Activated naive CD4-positive, alpha-beta T cell treated with anti-CD3 and anti-CD28 coated beads, Interleukin-2, amount 50 U/mL, for 24 hours (primary cell): ENCODE results near the gene ASB15.

ENCODE experiments used
- H3K27ac Mint-ChIP-seq: one replicate; pipeline ENCODE4 v1.8.0; 2021; ENCODE audit warnings: mild to moderate bottlenecking, mixed read lengths
- H3K27me3 Mint-ChIP-seq: one replicate; pipeline ENCODE4 v1.8.0; 2021; ENCODE audit warnings: mixed read lengths
- H3K36me3 Mint-ChIP-seq: one replicate; pipeline ENCODE4 v1.8.0; 2021; ENCODE audit warnings: mixed read lengths
- H3K4me1 Mint-ChIP-seq: one replicate; pipeline ENCODE4 v1.8.0; 2021; ENCODE audit warnings: mixed read lengths
- H3K4me3 Mint-ChIP-seq: one replicate; pipeline ENCODE4 v1.8.0; 2021; ENCODE audit warnings: mild to moderate bottlenecking, mixed read lengths
- H3K9me3 Mint-ChIP-seq: one replicate; pipeline ENCODE4 v1.8.0; 2021; ENCODE audit warnings: mixed read lengths

Gene ASB15

DNA sequence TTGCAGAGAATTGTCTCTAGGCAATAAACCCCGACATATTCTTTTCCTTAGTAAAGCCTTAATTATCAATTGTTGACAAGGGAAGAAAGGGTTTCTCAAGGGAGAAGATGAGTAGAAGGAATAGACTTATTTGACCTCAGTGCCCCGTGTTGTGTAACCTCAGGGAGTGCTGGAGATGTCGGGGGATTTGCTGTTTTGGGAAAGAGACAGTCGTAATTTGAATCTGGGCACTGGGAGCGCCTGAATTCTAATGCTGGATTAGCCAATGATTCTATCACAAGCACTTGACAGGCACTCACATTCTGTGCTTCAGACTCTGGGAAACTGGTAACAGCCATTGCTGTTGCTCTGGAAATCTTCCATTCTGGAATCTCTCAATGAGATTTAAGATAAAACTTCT is 40.3 kb downstream of the ASB15 start:
- Mint-ChIP-seq H3K4me1 (no peaks in the 10 kb centered on the region), H3K9me3 (no peaks in the 10 kb centered on the region), H3K27ac (no peak overlapping the region), H3K36me3 (no peaks in the 10 kb centered on the region), H3K4me3 (no peak overlapping the region), H3K27me3 (peaks cover 30% of the 10 kb centered on the region)

DNA sequence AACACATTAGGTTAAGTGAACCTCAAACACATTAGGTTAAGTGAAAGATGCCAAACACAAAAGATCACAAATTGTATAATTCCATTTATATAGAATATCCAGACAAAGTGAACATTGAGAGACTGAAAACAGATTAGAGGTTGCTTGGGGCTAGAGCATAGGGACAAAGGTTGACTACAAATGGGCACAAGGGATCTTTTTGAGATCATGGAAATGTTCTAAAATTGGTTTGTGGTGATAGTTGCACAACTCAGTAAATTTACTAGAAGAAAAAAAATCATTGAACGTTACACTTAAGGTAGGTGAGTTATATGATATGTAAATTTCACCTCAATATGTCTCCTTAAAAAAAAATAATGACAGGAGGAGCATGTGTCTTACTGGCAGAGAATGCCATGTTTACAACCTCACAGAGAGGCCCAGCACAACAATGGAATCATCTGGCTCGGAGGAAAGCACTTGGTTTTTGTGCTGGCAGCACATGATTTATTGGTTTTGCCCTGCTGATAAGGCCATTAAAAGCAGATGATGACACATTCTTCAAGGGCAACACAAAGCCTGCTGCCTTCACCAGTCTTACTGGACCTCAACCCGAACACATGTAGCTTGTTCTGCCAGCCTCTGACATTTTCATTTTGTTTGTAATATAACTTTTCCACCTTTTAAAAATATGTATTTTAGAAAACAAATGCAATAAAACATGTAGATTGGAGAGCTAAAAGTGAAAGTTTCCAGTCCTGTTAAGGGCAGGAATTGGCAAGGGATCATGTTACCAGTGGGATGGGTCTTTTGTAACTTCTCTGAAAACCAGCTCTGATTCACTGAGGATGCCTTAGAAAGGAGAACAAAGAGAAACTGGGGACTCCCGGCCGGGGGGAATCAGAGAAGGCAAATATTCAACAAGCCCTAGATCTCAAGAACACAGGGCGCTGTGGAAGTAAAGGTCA is 42.1 kb downstream of the ASB15 start:
- H3K27ac Mint-ChIP-seq = no peak overlapping the region
- H3K9me3 Mint-ChIP-seq = no peaks in the 10 kb centered on the region
- H3K4me1 Mint-ChIP-seq = no peaks in the 10 kb centered on the region
- no peaks in the 10 kb centered on the region for H3K36me3 Mint-ChIP-seq
- H3K27me3 Mint-ChIP-seq = peaks cover 16% of the 10 kb centered on the region
- H3K4me3 Mint-ChIP-seq = no peak overlapping the region

GRCh38 chr7:123645516-123645915 is 43.9 kb downstream of the ASB15 start:
- Mint-ChIP-seq H3K9me3 (no peaks in the 10 kb centered on the region), H3K36me3 (no peaks in the 10 kb centered on the region), H3K4me1 (no peaks in the 10 kb centered on the region), H3K27ac (no peak overlapping the region), H3K27me3 (peaks cover 14% of the 10 kb centered on the region), H3K4me3 (no peak overlapping the region)

DNA sequence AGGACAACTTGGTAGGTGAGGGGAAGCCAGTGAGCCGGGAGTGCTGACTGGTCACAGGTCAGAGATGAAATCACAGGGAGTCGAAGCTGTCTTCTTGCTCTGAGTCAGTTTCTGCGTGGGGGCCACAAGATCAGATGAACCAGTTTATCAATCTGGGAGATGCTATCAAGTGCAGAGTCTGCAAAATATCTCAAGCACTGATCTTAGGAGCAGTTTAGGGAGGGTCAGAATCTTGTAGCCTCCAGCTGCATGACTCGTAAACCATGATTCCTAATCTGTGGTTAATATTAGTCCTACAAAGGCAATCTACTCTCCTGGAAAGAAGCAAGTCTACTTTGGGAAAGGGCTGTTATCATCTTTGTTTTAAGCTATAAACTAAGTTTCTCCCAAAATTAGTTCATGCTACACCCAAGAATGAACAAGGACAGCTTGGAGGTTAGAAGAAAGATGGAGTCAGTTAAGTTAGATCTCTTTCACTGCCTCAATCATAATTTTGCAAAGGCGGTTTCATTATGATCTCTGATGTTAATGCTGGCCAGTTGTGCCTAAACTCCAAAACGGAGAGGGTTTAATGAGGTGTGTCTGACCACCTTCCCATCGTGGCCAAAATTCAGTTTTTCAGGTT is 45.6 kb downstream of the ASB15 start:
- H3K27ac Mint-ChIP-seq = no peak overlapping the region
- no peaks in the 10 kb centered on the region for H3K9me3 Mint-ChIP-seq
- H3K4me1 Mint-ChIP-seq = no peaks in the 10 kb centered on the region
- H3K4me3 Mint-ChIP-seq = no peak overlapping the region
- no peaks in the 10 kb centered on the region for H3K36me3 Mint-ChIP-seq
- peaks cover 15% of the 10 kb centered on the region for H3K27me3 Mint-ChIP-seq

DNA sequence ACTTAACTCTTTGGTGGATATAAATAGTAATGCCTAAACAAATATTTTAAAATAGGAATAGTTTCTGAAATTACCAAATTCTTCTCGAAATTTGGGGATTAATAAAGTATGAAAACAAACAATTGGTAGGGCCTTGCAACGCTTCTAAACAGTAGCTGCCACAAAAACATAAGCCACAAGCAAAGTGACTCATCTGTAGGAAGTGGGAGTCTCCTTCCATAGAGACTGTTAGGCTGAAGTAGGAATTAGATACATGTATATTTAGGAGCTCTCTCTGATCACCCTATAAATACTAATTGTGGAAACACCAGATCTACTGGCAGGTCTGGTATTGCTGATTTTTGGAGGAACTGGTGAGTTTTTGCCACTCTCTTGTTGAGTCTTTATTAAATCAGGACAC is 48.3 kb downstream of the ASB15 start:
- H3K9me3 Mint-ChIP-seq = no peaks in the 10 kb centered on the region
- H3K27me3 Mint-ChIP-seq = peaks cover 14% of the 10 kb centered on the region
- no peaks in the 10 kb centered on the region for H3K4me1 Mint-ChIP-seq
- no peaks in the 10 kb centered on the region for H3K36me3 Mint-ChIP-seq
- no peak overlapping the region for H3K4me3 Mint-ChIP-seq
- no peak overlapping the region for H3K27ac Mint-ChIP-seq

GRCh38 chr7:123650595-123650994 is 49.0 kb downstream of the ASB15 start:
- Mint-ChIP-seq H3K9me3 (no peaks in the 10 kb centered on the region), H3K27ac (no peak overlapping the region), H3K4me3 (no peak overlapping the region), H3K36me3 (no peaks in the 10 kb centered on the region), H3K4me1 (no peaks in the 10 kb centered on the region), H3K27me3 (peaks cover 11% of the 10 kb centered on the region)

GRCh38 chr7:123652406-123652805 is 50.8 kb downstream of the ASB15 start:
- H3K9me3 Mint-ChIP-seq = no peaks in the 10 kb centered on the region
- no peak overlapping the region for H3K27ac Mint-ChIP-seq
- no peak overlapping the region for H3K4me3 Mint-ChIP-seq
- H3K27me3 Mint-ChIP-seq = peaks cover 8% of the 10 kb centered on the region
- H3K36me3 Mint-ChIP-seq = no peaks in the 10 kb centered on the region
- H3K4me1 Mint-ChIP-seq = no peaks in the 10 kb centered on the region

DNA sequence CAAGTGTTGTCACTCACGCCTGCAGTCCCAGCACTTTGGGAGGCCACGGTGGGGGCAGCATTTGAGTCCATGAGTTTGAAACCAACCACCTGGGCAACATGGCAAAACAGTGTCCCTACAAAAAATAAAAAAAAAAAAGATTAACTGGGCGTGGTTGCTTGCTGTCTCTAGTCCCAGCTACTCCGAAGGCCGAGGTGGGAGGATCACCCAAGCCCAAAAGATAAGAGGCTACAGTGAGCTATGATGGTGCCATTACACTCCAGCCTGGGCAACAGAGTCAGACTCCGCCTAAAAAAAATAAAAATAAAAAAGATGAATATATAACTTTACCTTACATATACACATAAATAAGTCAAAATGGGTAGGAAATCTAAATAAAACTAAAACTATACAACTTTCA is 51.5 kb downstream of the ASB15 start:
- no peaks in the 10 kb centered on the region for H3K36me3 Mint-ChIP-seq
- no peak overlapping the region for H3K4me3 Mint-ChIP-seq
- no peaks in the 10 kb centered on the region for H3K9me3 Mint-ChIP-seq
- no peak overlapping the region for H3K27ac Mint-ChIP-seq
- no peaks in the 10 kb centered on the region for H3K4me1 Mint-ChIP-seq
- peaks cover 8% of the 10 kb centered on the region for H3K27me3 Mint-ChIP-seq

DNA sequence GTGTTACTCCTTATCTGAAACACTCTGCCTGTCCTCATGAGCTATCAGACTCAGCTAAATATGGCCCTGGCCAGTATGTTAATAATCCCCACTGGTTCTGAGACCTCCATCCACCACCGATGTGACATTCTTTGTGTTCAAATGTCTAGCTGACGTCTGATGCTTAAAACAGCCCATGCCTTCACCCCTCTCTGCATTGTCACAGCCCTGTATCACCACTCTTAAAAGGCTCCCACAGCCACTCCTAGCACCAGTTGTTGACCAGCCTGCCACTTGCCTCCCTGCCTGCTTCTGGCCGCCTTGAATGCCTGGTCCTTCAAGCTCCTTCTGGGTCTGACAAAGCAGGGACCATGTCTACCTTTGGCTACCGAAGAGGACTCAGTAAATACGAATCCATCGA is 54.0 kb downstream of the ASB15 start, which contains the start of gene LMOD2:
Gene LMOD2 (plus strand): TSS at position 253 of the 400 bp plus-strand sequence. CDS start 98 bp downstream, at position 351.
- H3K9me3 Mint-ChIP-seq = no peaks in the 10 kb centered on the region
- no peaks in the 10 kb centered on the region for H3K4me1 Mint-ChIP-seq
- no peak within 1 kb of the TSS for H3K4me3 Mint-ChIP-seq
- no peaks in the 10 kb centered on the region for H3K36me3 Mint-ChIP-seq
- H3K27ac Mint-ChIP-seq = no peak within 1 kb of the TSS
- H3K27me3 Mint-ChIP-seq = peaks cover 12% of the 10 kb centered on the region

DNA sequence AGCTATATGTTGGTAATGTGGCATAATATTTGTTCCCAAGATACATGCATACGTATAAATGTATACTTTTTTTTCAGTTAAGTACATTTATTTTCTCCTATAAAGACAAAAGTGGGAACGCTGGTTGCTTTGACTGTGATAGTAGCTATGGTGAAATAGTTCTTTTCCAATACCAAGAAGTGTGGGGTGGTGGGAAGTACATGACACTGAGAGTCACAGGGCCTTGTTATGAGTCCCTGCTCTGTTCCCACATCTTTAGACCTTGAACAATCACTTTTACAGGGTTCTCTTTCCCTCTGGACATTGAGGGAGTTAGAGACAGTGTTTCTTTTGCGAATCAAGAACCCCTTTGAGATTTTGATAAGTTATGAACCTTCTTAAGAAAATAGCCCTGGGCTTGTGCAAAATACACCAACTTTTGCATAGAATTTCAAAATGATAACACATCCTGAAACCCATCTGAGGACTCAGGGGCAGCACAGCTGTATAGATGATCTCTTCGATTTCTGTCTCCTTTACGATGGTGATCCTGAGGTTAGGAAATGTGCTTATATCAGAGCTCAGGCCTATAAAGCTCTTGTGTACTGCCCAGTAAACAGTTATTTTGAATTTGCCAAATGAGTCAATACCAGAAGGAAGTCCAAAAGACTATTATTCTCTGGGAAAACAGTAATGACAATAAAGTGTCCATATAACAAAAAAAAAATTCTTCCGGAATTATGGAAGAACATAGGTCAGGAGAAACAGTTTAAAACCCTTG is 55.1 kb downstream of the ASB15 start:
- Mint-ChIP-seq H3K4me1 (no peaks in the 10 kb centered on the region), H3K27me3 (peaks cover 10% of the 10 kb centered on the region), H3K9me3 (no peaks in the 10 kb centered on the region), H3K27ac (no peak overlapping the region), H3K36me3 (no peaks in the 10 kb centered on the region), H3K4me3 (no peak overlapping the region)

- no peaks in the 10 kb centered on the region for H3K4me1 Mint-ChIP-seq
- no peak overlapping the region for H3K4me3 Mint-ChIP-seq
- H3K27ac Mint-ChIP-seq = no peak overlapping the region
- peaks cover 8% of the 10 kb centered on the region for H3K27me3 Mint-ChIP-seq
- no peaks in the 10 kb centered on the region for H3K36me3 Mint-ChIP-seq
- no peaks in the 10 kb centered on the region for H3K9me3 Mint-ChIP-seq
These were observed 55.7 kb downstream of the ASB15 start for GRCh38 chr7:123657304-123657685.

- no peaks in the 10 kb centered on the region for H3K4me1 Mint-ChIP-seq
- H3K9me3 Mint-ChIP-seq = no peaks in the 10 kb centered on the region
- no peak overlapping the region for H3K27ac Mint-ChIP-seq
- peaks cover 7% of the 10 kb centered on the region for H3K27me3 Mint-ChIP-seq
- no peaks in the 10 kb centered on the region for H3K36me3 Mint-ChIP-seq
- H3K4me3 Mint-ChIP-seq = no peak overlapping the region
These were observed 56.4 kb downstream of the ASB15 start for GRCh38 chr7:123658023-123658422.

DNA sequence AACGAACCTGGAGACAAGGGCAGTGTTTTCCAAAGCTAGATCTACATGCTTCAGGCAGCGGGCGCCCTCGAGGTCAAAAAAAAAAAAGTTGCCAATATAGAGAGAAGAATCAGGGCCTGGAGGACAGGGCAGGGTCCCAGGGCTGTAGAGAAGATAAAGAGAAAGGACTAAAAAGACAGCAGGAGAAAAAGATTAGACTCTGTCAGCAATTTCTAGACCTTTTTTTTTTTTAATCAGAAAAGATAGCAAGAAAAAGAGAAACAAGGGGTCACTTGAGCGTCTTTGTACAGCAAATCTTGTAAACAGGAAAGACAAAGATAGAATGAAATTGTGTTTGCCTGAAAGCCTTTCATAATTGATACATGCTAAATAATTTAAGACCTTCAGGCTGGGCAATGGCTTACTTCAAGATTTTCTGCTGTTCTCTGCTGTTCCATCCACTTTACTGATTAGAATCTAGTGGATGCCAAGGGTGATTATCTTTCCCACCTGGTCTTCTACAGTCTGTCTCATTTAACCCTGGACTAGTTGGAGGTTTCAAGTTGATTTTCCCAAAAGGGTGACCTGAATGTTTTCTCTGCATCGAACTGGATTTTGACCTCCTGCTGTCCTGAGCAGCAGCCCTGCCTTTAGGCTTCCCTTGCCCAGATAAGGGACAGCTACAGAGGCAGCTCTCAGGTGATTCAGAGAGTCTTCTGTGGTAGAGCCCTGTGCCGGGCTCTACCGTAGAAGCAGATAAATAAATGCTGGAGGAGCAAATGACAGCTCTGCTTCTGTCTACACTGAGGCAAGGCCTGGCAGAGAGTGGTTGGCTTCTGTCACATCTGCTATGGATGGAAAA is 59.1 kb downstream of the ASB15 start:
- Mint-ChIP-seq H3K27me3 (peaks cover 10% of the 10 kb centered on the region), H3K9me3 (no peaks in the 10 kb centered on the region), H3K4me3 (no peak overlapping the region), H3K27ac (no peak overlapping the region), H3K4me1 (no peaks in the 10 kb centered on the region), H3K36me3 (no peaks in the 10 kb centered on the region)

DNA sequence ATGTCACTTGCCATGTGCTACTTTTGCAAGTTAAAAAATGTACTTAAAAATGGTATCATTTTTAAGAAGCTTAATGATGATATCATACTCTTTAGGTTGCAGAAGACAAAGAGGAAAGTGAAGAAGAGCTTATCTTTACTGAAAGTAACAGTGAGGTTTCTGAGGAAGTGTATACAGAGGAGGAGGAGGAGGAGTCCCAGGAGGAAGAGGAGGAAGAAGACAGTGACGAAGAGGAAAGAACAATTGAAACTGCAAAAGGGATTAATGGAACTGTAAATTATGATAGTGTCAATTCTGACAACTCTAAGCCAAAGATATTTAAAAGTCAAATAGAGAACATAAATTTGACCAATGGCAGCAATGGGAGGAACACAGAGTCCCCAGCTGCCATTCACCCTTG is 60.1 kb downstream of the ASB15 start:
- H3K4me1 Mint-ChIP-seq = no peaks in the 10 kb centered on the region
- H3K27ac Mint-ChIP-seq = no peak overlapping the region
- no peak overlapping the region for H3K4me3 Mint-ChIP-seq
- no peaks in the 10 kb centered on the region for H3K36me3 Mint-ChIP-seq
- no peaks in the 10 kb centered on the region for H3K9me3 Mint-ChIP-seq
- peaks cover 11% of the 10 kb centered on the region for H3K27me3 Mint-ChIP-seq

- Mint-ChIP-seq H3K9me3 (no peaks in the 10 kb centered on the region), H3K27me3 (peaks cover 11% of the 10 kb centered on the region), H3K4me1 (no peaks in the 10 kb centered on the region), H3K4me3 (no peak overlapping the region), H3K27ac (no peak overlapping the region), H3K36me3 (no peaks in the 10 kb centered on the region)
These were observed 60.7 kb downstream of the ASB15 start for GRCh38 chr7:123662293-123662692.
